NCI-H146 treated with DMSO at 0.1 percent for 48 hours (cell line): ENCODE measurements around the gene MTSS2.

Source experiments
- DNase-seq: peaks from one replicate; lab custom pipeline; 2025; ENCODE audit not compliant: unreplicated experiment; lab: John Stamatoyannopoulos, UW

Gene MTSS2

DNA sequence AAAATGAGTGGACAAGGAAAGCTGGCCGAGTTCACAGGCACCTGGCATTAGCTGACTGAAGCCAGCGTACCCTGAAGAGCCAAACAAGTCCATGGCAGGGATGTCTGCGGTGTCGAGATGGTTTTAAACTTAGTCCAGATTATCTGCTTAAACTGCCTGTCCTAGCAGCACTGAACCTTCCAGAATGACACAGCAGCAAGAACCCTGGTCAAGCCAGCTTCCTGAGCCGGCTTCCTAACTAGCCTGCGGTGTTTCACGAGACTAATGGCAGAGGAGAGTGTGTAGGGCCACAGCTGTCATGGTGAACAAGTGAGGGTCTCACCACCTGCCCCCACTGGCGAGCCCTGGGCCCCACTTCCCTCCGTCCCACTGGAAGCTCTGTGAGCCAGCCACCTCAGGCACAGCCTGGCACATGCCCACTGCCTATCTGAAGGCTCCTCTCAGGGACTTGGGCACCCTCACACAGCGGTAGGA lies 28.8 kb upstream of the MTSS2 start:
- DNase-seq: no peak

DNA sequence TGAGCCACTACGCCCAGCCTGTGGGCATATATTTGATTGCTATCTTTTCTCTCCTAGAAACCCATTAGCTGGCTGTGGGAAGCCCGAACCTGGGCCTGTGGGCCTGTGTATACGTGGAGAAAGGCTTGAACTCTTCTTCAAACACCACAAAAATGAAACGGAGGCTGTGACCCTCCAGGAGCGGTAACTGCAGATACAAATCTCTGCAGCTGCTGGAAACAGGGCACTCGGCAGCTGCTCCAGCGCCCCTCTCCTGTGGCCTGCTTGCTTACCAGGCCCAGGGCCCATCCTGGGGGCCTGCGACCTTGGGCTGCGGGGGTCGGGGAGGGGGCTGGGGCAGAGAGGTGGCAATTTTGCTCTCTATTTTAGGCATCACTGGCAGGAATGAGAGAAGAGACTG lies 28.0 kb upstream of the MTSS2 start:
- DNase-seq: no peak

DNA sequence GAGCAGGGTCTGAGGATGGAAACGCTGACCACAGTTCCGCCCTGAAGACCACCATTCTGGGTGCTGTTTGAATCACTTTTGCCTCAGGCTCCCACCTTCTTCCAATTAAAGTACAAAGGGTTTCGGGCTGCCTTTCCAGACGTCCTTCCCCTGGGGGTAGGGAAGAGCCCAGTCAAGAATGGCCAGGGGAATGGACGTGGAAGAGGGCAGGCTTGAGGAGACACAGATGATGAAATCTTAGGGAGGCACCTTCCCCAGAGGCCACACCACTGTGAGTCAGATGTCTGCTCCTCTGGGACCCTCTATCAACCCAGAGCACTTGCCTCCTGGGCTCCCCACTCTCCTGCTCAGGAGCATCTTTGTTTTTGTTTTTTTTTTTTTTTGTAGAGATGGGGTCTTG lies 27.5 kb upstream of the MTSS2 start:
- no peak for DNase-seq

DNA sequence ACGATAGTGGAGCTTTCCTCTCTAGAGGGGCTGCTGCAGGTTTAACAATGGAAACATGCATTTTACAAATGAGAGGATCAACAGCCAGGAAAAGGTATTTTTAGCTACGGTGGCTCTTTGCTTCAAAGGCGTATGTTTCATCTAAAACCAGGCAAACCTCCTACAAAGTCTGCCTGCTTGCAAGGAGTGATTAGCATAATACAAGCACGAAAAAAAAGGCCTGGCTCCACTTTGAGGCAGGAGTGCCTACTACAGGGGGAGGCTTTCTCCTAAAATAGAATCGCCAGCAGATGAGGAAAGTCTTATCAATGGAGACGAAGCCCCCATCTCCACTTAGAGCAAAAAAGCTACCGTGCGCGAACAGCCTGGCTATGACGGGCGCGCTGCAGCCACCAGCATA lies 27.1 kb upstream of the MTSS2 start:
- DNase-seq: no peak

DNA sequence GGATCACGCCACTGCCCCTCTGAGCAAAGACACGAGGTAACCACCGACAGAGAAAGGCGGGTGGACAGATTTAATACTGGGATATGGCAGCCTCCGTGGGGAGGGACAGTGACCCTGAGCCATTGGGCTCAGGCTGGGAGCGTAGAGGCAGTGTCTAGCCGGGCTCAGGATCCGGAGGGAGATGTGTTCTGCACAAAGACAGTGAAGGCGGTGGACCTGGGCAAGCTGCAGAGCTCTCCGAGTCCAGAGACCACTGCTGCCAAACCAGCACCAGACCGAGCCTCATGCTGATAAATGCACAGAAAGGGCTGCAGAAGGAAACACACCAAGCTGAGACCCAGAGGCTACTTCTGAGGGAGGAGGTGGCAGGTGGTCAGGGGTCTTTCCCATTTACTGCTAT lies 26.5 kb upstream of the MTSS2 start:
- no peak for DNase-seq

DNA sequence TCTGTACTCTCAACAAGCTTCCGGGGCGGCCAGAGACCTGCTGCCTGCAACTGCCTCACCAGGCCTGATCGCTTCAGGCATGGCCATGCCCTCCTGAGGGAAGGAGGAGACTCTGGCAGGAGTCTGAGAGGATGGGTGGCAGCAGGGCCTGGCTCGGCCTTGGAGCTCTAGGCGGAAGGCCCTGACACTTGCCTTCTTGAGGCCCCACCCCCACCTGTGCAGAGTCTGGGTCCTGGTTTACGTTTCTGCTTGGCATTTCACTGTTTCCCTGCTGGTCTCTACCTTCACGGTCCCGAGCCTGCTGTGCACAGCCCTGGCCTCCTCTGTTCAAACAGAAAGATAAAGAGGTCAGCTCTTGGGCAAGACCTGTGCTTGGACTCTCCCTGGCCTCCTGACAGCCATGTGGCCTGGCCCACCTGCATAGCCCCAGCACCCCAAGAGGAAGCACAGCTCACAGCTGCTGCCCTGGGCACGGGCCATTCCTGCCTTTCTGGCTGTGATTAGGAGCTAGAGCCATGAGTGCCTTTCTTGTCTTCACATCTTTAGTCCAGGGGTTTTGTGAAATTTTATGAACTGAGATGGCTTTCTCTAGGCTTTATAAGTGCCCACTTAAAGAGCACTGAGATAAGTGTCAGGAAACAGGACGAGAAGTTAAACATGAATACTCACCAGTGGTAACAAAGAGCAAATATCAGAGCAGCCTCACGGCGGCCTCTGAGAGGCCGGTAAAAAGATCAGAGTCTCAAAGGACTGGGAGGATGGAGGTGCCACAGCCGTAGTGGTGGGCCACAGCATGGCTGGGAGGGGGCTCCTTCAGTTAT lies 25.6 kb upstream of the MTSS2 start:
- no peak for DNase-seq

DNA sequence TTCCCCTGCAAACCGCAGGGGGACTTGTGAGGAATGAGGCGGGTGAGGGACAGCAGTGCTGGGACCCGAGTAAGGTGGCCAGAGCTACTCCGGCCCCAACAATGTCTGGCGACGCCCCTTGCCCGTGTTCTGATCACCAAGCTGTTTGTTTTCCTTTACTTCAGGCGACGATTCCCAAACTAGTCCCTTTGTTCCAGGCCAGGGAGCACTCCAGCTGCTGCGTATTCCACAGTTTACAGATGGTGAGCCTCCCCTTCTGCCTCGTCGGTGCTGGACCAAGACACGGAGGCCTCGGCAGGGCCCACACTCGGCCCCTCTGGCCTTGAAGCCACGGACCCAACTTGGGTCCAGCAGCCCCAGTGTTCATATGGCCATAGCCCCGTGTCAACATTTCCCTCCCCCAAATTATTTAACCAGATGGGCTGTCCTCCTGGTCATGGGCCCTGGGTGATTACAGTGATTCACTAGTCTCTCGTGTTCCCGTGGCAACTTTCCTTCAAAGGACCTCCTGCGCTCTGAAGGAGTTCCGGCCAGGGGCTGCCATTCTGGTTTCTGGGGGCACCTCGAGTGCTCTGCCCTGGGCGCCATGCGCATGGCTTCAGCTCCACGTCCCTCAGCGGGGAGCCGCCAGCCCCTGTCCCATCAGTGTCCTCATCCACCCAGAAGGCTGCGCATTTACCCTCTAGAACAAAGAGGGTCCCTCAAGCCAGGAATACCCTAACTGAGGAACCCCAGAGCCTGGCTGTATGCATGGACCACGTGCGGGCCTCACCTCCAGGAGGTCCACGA lies 24.8 kb upstream of the MTSS2 start:
- no peak for DNase-seq

DNA sequence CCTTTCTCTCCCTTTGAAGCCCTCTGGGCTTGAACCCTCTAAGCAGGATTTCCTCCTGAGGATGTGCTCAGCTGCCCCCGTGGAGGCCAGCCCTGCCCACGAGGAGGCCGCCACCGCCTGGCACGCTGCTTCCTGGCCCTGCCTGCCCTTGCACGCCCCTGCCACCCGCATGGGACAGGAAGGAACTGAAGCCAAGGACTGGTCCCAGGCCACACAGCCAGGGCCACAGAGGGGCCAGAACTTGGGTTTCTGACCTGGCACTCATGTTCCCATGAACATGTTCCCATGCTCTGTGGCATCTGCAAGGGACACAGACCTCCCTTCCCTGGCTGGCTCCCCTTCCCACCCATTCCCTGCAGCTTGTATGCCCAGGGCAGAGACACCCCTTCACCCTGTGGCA lies 24.1 kb upstream of the MTSS2 start:
- DNase-seq: no peak

DNA sequence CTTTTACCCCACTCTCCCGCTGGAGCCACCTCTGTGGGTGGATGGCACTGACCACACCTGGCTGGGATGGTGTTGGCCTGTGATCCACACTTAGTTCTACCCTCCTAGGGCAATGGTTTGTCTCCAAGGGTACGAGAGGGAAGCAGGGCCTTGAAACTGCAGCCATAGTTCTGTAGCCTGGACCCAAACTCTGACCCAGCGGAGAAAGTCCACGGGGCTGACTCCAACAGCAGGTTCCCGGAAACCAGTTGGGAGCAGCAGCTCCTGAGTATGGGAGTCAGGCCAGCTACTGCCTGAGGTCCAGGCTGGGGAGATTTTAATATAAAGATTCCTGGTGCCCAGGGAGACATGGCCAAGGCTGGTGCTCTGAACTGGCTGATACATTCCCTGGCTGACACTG lies 23.6 kb upstream of the MTSS2 start:
- no peak for DNase-seq

DNA sequence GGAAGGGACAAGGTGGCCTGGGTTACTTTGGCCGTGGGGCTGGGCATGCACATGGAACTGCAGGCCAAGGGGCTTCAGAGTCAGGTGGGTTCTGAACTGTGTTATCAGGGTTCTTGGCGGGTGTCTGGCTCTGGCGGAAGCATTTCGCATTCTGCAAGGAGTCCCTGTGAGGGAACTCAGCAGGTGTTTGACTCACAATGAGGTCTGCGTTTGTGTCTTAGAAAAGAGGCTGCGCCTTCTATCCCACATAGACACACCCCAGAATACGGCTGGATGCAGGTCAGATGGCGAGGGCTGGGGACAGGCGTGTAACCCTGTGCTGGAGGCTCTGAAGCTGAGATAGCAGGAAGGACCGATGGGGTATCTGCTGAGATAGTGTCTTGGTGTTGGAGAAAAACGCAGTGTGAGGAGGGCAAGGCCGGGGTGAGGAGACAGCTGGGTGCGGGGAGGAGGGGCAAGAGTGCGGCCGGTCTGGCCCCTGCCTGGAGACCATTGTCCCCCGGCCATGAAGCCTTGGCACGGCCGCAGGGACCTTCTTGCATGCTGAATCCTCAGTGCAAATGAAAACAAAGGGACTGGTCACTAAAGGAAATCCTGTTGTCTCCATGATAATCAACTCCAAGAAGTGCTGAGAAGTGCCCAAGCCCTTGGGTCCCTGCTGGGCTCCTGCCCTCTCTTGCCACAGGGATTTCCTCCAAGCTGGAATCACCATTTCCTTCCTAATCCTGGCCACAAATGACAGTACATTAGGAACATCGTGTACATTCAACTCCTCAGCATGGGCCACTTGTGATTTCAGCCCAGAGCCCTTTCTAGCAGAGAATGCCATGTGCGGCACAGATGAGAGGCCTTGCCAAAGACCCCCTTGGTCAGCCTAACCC lies 22.8 kb upstream of the MTSS2 start:
- DNase-seq: no peak

DNA sequence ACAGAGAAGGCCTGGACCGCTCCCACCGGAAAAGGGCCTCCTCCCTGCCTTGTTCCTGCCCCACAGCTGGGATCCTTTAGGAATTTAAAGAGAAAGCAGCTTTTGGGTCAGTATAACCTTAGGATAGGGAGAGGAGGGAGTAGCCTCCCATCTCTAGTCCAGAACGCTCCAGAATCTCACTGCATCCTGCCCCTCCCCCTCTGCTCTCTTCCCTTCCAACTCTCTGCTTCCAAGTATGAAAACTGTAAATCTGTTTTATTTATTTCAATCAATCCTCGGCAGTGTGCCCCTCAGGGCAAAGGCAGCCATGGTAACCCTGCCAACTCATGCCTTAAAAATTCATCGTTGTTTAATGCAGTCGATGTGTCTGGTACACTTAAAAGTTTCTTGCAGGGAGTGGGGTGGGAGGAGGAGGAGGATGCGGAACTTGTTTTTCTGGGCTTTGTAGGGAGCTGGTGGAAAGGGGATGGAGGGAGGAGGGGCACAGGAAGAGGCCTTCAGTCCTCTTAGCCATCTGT lies 21.2 kb upstream of the MTSS2 start:
- DNase-seq: no peak

DNA sequence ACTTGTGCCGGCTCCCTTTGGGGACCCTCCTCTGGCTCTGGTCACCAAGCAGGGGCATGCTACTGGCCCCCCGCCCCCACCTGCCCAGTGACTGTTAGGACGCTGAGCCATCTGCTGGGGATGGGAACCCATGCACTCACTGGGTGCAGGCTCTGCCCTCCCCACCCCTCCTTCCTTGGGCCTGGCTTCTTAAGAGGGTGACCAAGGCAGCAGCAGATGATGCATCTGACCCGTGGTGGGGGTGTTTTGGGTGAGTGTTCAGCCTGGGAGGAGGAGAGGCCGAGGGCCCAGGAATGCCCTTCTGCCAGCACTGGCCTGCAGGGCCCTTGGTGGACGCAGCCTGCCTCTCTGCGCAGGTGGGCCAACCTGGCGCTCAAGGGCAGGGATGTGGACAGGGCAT lies 19.2 kb upstream of the MTSS2 start:
- DNase-seq: no peak

DNA sequence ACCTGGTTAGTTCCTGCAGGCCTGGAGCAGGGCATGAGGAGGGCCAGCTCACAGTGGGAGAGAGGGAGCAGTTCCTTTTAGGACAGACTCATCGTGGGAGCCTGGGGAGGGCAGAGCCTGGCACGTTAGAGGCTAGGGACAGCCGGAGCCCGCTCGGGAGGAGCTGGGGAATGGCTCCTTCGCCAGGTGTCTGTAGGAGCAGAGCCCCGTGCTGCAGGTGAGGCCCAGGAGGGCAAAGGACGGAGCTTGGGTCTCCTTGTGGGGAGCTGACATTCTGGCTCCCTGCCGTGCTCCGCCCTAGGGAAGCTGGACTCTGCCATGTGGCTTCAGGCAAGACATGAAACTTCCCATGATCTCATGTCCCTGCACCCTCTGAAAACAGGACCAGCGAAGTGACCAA lies 18.7 kb upstream of the MTSS2 start:
- DNase-seq: no peak

DNA sequence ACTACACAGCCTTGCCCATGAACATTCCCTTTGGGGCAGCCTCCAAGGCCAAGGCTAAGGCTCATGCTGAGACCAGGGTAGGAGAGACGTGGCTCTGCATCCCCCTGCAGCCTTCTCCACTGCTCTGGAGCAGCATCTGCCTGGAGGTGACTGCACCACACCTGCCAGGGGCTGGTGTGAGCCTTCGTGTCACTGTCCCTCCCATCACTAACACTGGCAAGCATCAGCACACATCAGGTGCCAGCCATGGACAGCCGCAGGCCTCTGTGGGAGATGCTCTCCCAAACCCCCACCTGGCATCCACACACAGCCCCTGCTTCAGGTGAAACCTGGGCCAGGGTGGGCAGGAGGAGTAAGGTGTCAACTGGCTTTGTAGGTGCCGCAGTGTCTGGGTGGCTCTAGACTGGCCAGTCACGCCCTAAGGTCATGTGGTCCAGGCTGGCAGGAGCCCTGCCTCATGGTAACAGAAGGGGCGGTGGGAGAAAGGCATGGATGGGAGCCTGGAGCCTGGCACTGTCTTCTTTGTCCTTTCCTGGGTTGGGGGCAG lies 18.1 kb upstream of the MTSS2 start:
- DNase-seq: no peak

DNA sequence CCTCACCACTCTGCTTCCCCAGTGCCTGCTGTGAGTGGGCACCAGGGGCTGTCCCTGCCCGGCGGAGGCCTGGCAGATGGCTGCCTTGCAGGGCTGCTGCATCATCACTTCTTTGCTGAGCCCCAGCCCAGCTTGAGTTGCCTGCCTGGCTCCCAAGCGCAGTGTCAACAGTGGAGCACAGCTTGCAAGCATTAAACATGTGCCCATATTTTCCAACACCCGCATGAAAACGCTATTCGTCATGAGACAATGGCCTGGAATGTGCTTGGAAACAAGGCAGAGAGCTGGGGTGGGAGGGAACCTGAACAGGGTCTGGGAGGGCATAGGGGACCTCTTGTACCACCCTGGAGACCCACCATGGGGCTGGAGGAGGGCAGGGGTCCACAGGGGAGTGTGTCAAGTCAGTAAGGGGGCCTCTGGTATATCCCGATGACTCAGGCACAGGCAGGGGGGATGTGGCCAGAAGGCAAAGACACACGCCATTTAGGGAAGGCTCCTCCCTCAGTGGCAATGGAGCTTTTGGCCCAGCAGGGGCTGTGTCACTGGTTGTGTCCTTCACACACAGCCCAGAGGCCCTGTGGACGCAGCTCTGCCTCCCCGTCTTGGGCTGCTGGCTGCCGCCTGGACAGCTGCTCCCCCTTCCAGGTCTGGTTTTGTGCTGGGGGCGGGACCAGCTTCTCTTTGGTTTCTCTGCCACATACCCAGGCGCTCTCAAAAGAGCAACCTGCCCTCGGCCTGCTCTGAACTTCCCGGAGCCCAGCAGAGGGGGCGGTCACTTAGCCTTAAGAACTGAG lies 17.4 kb upstream of the MTSS2 start:
- no peak for DNase-seq

DNA sequence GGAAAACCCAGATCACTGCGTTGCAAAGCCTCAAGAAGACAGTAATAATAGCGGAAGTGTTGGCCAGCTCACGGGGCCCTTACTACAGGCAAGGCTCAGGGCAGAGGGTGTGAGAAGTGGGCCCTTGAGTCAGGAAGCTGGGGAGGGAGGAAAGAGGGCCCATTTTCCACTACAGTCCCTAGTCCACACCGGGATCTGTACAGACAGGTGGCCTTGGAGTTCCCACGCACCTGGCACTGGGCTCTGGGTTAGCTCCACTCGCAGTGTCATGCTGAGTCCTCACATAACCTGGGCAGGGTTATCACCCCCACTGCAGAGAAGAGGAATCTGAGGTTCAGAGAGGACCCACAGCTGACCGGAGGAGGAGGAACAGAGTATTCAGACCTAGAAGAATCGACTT lies 16.8 kb upstream of the MTSS2 start:
- DNase-seq: no peak

DNA sequence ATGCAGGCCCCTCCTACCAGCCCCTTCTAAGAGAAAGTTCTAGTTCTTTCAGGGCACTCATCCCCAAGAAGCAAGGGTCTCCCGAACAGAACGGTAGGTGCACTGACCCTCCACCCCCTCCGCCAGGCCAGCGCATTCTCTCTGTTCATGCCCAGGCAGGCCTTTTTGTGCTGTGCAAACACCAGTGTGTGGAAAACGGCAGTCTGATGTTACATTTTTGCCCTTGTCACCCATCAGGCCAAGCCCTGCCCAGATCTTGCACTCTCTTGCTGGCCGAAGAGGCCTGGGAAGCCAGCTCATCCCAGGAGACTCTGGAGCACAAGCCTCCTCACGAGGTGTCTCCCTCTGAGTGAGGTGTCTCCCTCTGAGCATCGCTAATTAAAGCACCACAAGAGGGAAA lies 16.1 kb upstream of the MTSS2 start:
- DNase-seq: no peak

DNA sequence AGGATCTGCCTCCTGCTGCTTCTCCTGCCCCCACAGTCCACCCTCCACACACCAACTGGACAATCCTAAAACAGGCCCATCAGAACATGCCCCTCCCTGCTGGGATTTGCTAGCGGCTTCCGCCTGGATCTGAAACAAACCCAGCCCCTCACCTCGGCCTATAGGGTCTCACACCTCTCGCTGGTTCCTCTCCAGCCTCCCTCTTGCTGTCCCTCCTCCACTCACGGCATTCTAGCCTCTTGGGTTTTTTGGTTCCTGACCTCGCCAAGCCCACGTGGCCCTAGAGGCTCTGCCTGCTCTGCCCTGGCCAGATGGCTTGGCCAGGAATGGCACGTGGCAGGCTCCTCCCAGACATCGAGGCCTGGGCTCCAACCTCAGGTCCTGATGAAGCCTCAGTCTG lies 15.7 kb upstream of the MTSS2 start:
- DNase-seq: no peak

DNA sequence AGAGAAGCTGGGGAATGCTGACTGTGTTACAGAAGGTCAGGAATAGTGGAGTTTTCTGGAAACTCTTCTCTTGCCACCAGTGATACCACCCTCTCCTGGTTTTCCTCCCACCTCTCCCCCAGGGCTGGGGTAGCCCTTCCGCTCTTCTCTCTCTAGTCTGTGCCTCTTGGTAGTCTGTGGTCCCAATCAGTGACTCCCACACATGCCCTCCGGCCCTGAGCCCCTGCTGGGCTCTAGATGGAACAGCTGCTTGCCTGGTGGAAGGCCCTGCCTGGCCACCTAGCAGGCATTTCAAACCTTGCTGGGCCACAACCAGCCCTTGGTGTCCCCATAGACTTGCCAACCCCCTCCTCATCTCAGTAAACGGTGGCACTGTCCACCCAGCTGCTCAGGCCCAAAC lies 15.2 kb upstream of the MTSS2 start:
- DNase-seq: no peak
